HFFc6 (cell line): ENCODE results near the gene CHCHD5. TPM values are rescaled to one million over a fixed set of nuclear protein-coding genes. Genes with fewer than 3 reads are reported as not detected.
A peak's percentile ranks its signal among the peaks of the same experiment; 100 is the strongest.
"Not testable (repeated sequence)": the region's sequence is repeated elsewhere in the genome, so short reads cannot be mapped to it uniquely, and the experiment has no call there.

Source experiments
- DNase-seq: peaks from one replicate; pipeline ENCODE4 v3.0.0-alpha.2; 2018
- H3K27ac Mint-ChIP-seq: 2 replicates; pipeline ENCODE4 v1.8.0; 2020; ENCODE audit warnings: mild to moderate bottlenecking, mixed read lengths
- H3K27me3 Mint-ChIP-seq: 2 replicates; pipeline ENCODE4 v1.8.0; 2021; ENCODE audit warnings: mild to moderate bottlenecking, moderate library complexity, mixed read lengths; ENCODE audit not compliant: insufficient read depth
- H3K36me3 Mint-ChIP-seq: 2 replicates; pipeline ENCODE4 v1.8.0; 2021; ENCODE audit warnings: low read depth, mixed read lengths
- H3K4me1 Mint-ChIP-seq: 2 replicates; pipeline ENCODE4 v1.8.0; 2020; ENCODE audit warnings: low read depth, mixed read lengths
- H3K4me3 Mint-ChIP-seq: 2 replicates; pipeline ENCODE4 v1.8.0; 2020; ENCODE audit warnings: mild to moderate bottlenecking, moderate library complexity, mixed read lengths
- H3K9me3 Mint-ChIP-seq: 2 replicates; pipeline ENCODE4 v1.8.0; 2020; ENCODE audit warnings: mild to moderate bottlenecking, mixed read lengths
- CTCF ChIP-seq: fragments of 200-600 bp; sonication (generic); IDR thresholded peaks from 2 replicates; pipeline ENCODE4 v1.5.0; 2021; ENCODE audit warnings: antibody characterized with exemption, mild to moderate bottlenecking
- total RNA-seq, 6 experiments: library from RNA; stranded (reverse); fragmentation: NEBNext Ultra II Directional; extraction: Animal tissue kit (Norgen Biotek cat#: 25700); gene quantifications; 2 replicates in 1 of 6; 3 replicates in 5 of 6; pipeline ENCODE4 v1.2.3, GENCODE V29; 2021

CHCHD5 gene
- total RNA-seq, 6 experiments from 2014 or later: 26.9 to 43.2 (median 32.6) TPM

- H3K4me1 Mint-ChIP-seq: no peaks in the 10 kb centered on the region
- H3K9me3 Mint-ChIP-seq: no peaks in the 10 kb centered on the region
- peaks cover 34% of the 10 kb centered on the region for H3K36me3 Mint-ChIP-seq
- no peak overlapping the region for H3K4me3 Mint-ChIP-seq
- H3K27ac Mint-ChIP-seq: no peak overlapping the region
- no peak for DNase-seq
- TF ChIP-seq CTCF: no peak
- H3K27me3 Mint-ChIP-seq: no peaks in the 10 kb centered on the region
These were observed 18.3 kb upstream of the CHCHD5 start for GRCh38 chr2:112566104-112566503.

- H3K27ac Mint-ChIP-seq, H3K27me3 Mint-ChIP-seq, H3K9me3 Mint-ChIP-seq, H3K4me3 Mint-ChIP-seq, DNase-seq, H3K4me1 Mint-ChIP-seq: not testable (repeated sequence)
- H3K36me3 Mint-ChIP-seq: peaks cover 37% of the 10 kb centered on the region
These were observed 17.9 kb upstream of the CHCHD5 start for GRCh38 chr2:112566508-112566907.

GRCh38 chr2:112572005-112572404 lies 12.4 kb upstream of the CHCHD5 start:
- H3K4me3 Mint-ChIP-seq: no peak overlapping the region
- no peaks in the 10 kb centered on the region for H3K4me1 Mint-ChIP-seq
- no peaks in the 10 kb centered on the region for H3K27me3 Mint-ChIP-seq
- no peak for DNase-seq
- peaks cover 37% of the 10 kb centered on the region for H3K36me3 Mint-ChIP-seq
- TF ChIP-seq CTCF: no peak
- no peak overlapping the region for H3K27ac Mint-ChIP-seq
- no peaks in the 10 kb centered on the region for H3K9me3 Mint-ChIP-seq

- peaks cover 2% of the 10 kb centered on the region; the same call in 1 of the 2 replicates for H3K27me3 Mint-ChIP-seq
- no peaks in the 10 kb centered on the region for H3K9me3 Mint-ChIP-seq
- no peak overlapping the region for H3K4me3 Mint-ChIP-seq
- peaks cover 5% of the 10 kb centered on the region; the same call in 1 of the 2 replicates for H3K36me3 Mint-ChIP-seq
- DNase-seq: peak; percentile 24
- peak; percentile 46 for TF ChIP-seq CTCF
- no peak overlapping the region for H3K27ac Mint-ChIP-seq
- peaks cover 40% of the 10 kb centered on the region for H3K4me1 Mint-ChIP-seq
These were observed 6.7 kb upstream of the CHCHD5 start for GRCh38 chr2:112577756-112578155.

GRCh38 chr2:112579241-112579640 lies 5.2 kb upstream of the CHCHD5 start:
- no peak overlapping the region for H3K4me3 Mint-ChIP-seq

GRCh38 chr2:112580084-112580483 lies 4.3 kb upstream of the CHCHD5 start:
- H3K27ac Mint-ChIP-seq: no peak overlapping the region
- H3K4me3 Mint-ChIP-seq: no peak overlapping the region
- peaks cover 11% of the 10 kb centered on the region for H3K36me3 Mint-ChIP-seq
- H3K4me1 Mint-ChIP-seq: peaks cover 57% of the 10 kb centered on the region
- TF ChIP-seq CTCF: no peak
- DNase-seq: no peak
- H3K9me3 Mint-ChIP-seq: no peaks in the 10 kb centered on the region
- H3K27me3 Mint-ChIP-seq: peaks cover 2% of the 10 kb centered on the region

More at GRCh38 chr2:112579241-112579640, 5.2 kb upstream of the CHCHD5 start:
- peak; percentile 90 for DNase-seq
- peak; percentile 27 for TF ChIP-seq CTCF
- Mint-ChIP-seq H3K9me3 (no peaks in the 10 kb centered on the region), H3K27ac (peak overlapping the region; percentile 36), H3K27me3 (peaks cover 2% of the 10 kb centered on the region), H3K4me1 (peaks cover 52% of the 10 kb centered on the region), H3K36me3 (peaks cover 11% of the 10 kb centered on the region)
